Skeletal muscle tissue (tissue), 4 donors: ENCODE measurements around the gene CHMP1A. TPM values are rescaled to one million over a fixed set of nuclear protein-coding genes. Genes with fewer than 3 reads are reported as not detected.

ENCODE experiments used
- H3K27ac ChIP-seq: one replicate; pipeline ENCODE4 v1.7.0; 2013; ENCODE audit warnings: mild to moderate bottlenecking, low read depth, low read length, inconsistent platforms
- H3K27me3 ChIP-seq, 3 donors: one replicate each; pipeline ENCODE4 v1.7.0; 2013; ENCODE audit warnings: low read length in 3 of 3; ENCODE audit not compliant: control insufficient read depth in 3 of 3, insufficient read depth in 3 of 3
- H3K36me3 ChIP-seq, 3 donors: one replicate each; pipeline ENCODE4 v1.7.0; 2013; ENCODE audit warnings: low read length in 3 of 3; ENCODE audit not compliant: control insufficient read depth in 3 of 3, insufficient read depth in 3 of 3
- H3K4me1 ChIP-seq, 3 donors: one replicate each; pipeline ENCODE4 v1.7.0; 2013; ENCODE audit warnings: low read length in 3 of 3, mild to moderate bottlenecking in 3 of 3; ENCODE audit not compliant: control insufficient read depth in 3 of 3, insufficient read depth in 3 of 3
- H3K4me3 ChIP-seq, 3 donors: one replicate each; pipeline ENCODE4 v1.7.0; 2013; ENCODE audit warnings: low read length in 3 of 3
- H3K9ac ChIP-seq, 3 donors: one replicate each; pipeline ENCODE4 v1.7.0; 2013; ENCODE audit warnings: low read length in 3 of 3, mild to moderate bottlenecking in 3 of 3, moderate library complexity in 2 of 3, low read depth in 1 of 3
- H3K9me3 ChIP-seq, 3 donors: one replicate each; pipeline ENCODE4 v1.7.0; 2013; ENCODE audit warnings: low read length in 3 of 3; ENCODE audit not compliant: control insufficient read depth in 3 of 3
- total RNA-seq: library from RNA; depleted of rRNA; stranded (reverse); fragments of >200 nt; gene quantifications from one replicate; pipeline ENCODE4 v1.2.3, GENCODE V29; 2014
- donor health status: Osteomylitis.

Gene CHMP1A
- total RNA-seq, 1 donor from 2014 or later = 40.2 TPM

DNA sequence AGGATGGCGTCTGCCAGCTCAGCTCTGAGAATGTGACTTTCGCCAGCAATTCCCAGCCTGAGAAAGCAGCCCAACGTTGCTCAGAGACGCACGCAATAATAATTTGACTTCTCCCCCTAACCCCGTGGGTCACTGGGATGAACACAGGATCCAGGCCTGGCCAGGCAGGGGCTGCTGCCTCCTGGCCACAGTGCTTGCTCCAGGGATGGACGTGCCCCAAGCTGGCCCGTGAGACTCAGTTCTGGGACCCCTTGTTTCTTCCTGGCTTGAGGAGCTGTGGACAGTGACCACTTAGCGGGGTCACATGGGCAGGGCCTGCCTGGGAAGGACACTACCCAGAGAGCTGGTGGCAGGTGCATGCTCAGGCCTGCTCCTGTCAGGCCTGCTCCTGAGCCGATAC is 57.6 kb downstream of the CHMP1A start:
- Histone ChIP-seq H3K4me1 (peaks cover 0 to 7% (median 3%) of the 10 kb centered on the region in 3 donors), H3K36me3 (no peaks in the 10 kb centered on the region), H3K9ac (no peak overlapping the region), H3K4me3 (no peak overlapping the region), H3K9me3 (no peaks in the 10 kb centered on the region), H3K27me3 (peaks cover 15 to 26% (median 16%) of the 10 kb centered on the region in 3 donors), H3K27ac (no peak overlapping the region)

DNA sequence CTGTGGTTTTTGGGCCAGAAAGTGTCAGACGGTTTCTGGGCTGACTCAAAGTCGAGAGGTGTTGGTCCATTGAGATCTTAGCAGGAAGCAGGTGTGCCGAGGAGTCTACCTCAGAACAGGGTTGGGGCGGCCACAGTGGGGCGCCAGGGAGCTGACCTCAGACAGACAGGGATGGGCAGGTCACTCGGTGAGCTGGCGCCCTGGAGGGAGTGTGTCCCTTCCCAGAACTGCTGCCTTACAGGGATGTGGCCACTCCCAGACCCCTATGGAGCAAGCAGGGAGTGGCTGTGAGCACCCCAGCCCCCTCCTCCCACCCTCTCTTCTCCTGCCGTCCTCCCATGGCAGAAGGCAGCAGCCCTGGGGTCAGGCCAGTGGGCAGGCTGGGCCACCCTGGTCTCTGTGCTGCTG is 58.1 kb downstream of the CHMP1A start:
- Histone ChIP-seq H3K9me3 (no peaks in the 10 kb centered on the region), H3K4me3 (no peak overlapping the region), H3K4me1 (peaks cover 0 to 7% (median 3%) of the 10 kb centered on the region in 3 donors), H3K9ac (no peak overlapping the region), H3K27me3 (peaks cover 11 to 22% (median 16%) of the 10 kb centered on the region in 3 donors), H3K27ac (no peak overlapping the region), H3K36me3 (no peaks in the 10 kb centered on the region)

DNA sequence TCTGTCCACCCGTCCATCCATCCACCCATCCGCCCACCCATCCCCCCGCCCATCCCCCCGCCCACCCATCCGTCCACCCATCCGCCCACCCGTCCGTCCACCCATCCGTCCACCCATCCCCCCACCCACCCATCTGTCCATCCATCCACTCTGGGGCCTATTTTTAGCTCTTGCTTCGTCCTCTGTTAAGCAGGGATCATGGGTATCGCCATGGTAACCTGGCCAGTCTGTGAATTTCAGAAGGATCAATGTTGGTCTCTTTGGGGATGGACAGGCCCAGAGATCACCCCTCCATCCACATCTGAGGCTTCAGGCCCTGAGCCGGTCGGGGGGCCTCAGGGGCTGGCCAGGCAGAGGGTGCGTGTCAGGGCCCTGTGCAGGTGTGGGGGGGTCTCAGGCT is 59.3 kb downstream of the CHMP1A start:
- Histone ChIP-seq H3K9ac (no peak overlapping the region), H3K27ac (no peak overlapping the region), H3K9me3 (no peaks in the 10 kb centered on the region), H3K4me1 (peaks cover 0 to 7% (median 3%) of the 10 kb centered on the region in 3 donors), H3K4me3 (no peak overlapping the region), H3K27me3 (peaks cover 11 to 21% (median 16%) of the 10 kb centered on the region in 3 donors), H3K36me3 (no peaks in the 10 kb centered on the region)

DNA sequence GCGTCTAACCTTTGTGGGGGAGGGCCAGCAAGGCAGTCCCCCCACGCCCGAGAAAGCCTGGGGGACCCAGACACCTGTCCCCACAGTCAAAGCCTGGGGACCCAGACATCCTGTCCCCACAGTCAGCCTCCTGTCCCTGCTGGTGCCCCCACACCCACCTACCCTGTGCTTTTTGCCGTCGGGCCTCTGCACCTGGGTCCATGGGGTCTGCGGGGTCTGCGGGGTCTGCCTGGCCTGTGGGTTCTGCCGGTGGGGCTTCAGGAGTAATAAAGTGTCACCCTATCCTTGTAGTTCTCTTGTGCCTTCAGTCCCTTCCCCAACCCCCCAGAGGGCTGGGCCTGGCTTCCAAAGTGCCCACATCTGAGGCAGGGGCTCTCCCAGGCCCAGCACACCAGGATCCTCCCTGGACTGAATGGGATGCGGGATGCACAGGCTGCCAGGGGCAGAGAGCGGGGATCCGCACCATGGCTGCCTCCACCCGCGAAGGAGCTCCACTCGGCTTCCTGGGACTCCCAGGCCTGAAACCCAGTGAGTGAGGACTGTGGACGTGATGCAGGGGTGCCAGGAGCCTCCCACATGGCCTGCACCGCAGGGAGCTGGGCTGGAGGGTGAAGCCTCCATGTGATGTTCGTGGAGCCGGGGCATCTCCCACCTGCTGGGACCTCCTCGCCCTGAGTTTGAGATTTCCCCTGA is 60.4 kb downstream of the CHMP1A start:
- Histone ChIP-seq H3K9me3 (no peaks in the 10 kb centered on the region), H3K4me1 (peaks cover 0 to under 1% (median 0%) of the 10 kb centered on the region in 3 donors), H3K27me3 (peaks cover 3 to 10% (median 10%) of the 10 kb centered on the region in 3 donors), H3K36me3 (no peaks in the 10 kb centered on the region), H3K27ac (no peak overlapping the region), H3K4me3 (no peak overlapping the region), H3K9ac (no peak overlapping the region)

DNA sequence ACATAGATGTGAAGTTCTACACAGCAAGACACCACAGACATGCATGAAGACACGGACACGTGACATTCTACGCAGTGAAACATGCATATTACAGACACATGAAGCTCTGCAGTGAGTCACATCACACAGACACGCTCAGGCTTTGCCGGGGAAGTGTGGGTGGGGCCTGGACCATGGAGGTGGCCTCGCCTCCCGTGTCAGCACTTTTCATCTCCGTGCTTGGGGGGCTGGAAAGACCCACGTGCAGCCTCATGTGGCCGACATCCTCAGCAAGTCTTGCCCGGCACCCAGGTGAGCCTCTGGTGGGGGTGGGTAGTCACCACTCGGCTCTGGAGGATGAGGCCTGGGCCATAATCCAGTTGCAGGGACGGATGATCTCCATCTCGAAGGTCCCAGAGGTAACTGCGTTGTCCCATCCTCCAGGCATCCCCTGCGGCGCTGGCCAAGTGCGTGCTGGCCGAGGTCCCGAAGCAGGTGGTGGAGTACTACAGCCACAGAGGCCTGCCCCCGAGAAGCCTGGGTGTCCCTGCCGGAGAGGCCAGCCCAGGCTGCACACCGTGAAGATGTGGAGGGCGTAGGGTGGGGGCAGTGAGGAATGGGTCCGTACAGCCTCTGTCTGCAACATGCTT is 61.3 kb downstream of the CHMP1A start:
- no peaks in the 10 kb centered on the region for H3K9me3 ChIP-seq
- no peaks in the 10 kb centered on the region for H3K36me3 ChIP-seq
- no peak overlapping the region for H3K9ac ChIP-seq
- H3K4me1 ChIP-seq = no peaks in the 10 kb centered on the region
- peaks cover 0 to 10% (median 7%) of the 10 kb centered on the region in 3 donors for H3K27me3 ChIP-seq
- no peak overlapping the region for H3K4me3 ChIP-seq
- H3K27ac ChIP-seq = no peak overlapping the region

DNA sequence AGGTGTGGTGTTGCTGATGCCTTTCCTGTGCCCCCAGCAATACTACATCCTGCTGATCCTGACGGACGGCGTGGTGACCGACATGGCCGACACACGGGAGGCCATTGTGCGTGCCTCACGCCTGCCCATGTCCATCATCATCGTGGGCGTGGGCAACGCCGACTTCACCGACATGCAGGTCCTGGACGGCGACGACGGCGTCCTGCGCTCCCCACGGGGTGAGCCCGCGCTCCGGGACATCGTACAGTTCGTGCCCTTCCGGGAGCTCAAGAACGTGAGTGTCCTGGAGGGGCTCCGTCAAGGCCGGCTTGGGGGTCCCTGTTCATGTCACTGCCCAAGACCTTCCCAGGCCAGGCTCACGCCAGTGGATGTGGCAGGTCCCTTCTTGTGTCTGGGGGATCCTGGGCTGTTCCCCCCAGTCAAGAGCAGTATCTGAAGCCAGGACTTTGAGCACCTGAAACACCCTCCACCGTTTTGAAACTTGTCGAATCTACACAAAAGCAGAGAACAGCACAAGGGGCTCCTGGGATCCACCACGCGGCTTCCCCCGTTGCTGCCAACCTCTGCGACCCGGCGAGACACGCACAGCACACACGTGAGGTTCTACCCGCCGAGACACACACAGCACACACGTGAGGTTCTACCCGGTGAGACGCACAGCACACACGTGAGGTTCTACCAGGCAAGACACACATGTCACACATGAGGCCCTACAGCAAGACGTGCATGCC is 62.0 kb downstream of the CHMP1A start:
- no peak overlapping the region for H3K4me3 ChIP-seq
- no peak overlapping the region for H3K9ac ChIP-seq
- no peaks in the 10 kb centered on the region for H3K36me3 ChIP-seq
- H3K27me3 ChIP-seq = peaks cover 0 to 8% (median 7%) of the 10 kb centered on the region in 3 donors
- no peaks in the 10 kb centered on the region for H3K9me3 ChIP-seq
- no peak overlapping the region for H3K27ac ChIP-seq
- H3K4me1 ChIP-seq = no peaks in the 10 kb centered on the region

Other genes with a start within 250 kb of the CHMP1A start
- 21.4 TPM for gene ANKRD11, start 167.1 kb downstream of the CHMP1A start, total RNA-seq
- 83.0 TPM for gene SPG7, start 149.3 kb downstream of the CHMP1A start, total RNA-seq
- gene RPL13, start 97.0 kb downstream of the CHMP1A start, total RNA-seq = 2,337 TPM
- gene CPNE7, start 82.0 kb downstream of the CHMP1A start, total RNA-seq = not detected
- gene DPEP1, start 44.1 kb downstream of the CHMP1A start, total RNA-seq = not detected
- 2.1 TPM for gene SPATA33, start 128 bp upstream of the CHMP1A start, total RNA-seq
- 17.7 TPM for gene CDK10, start 29.0 kb upstream of the CHMP1A start, total RNA-seq
- gene SPATA2L, start 44.0 kb upstream of the CHMP1A start, total RNA-seq = 6.8 TPM
- 3.1 TPM for gene VPS9D1, start 63.2 kb upstream of the CHMP1A start, total RNA-seq
- 15.1 TPM for gene ZNF276, start 63.8 kb upstream of the CHMP1A start, total RNA-seq
- 9.9 TPM for gene FANCA, start 158.9 kb upstream of the CHMP1A start, total RNA-seq
- 2.1 TPM for gene SPIRE2, start 170.8 kb upstream of the CHMP1A start, total RNA-seq
- gene TCF25, start 215.9 kb upstream of the CHMP1A start, total RNA-seq = 121 TPM